COLO829 (cell line): ENCODE data around the gene PGM5.

Experiments used
- DNase-seq: peaks from one replicate; pipeline ENCODE4 v3.0.0; 2012; ENCODE audit warnings: low spot score

The PGM5 gene

DNA sequence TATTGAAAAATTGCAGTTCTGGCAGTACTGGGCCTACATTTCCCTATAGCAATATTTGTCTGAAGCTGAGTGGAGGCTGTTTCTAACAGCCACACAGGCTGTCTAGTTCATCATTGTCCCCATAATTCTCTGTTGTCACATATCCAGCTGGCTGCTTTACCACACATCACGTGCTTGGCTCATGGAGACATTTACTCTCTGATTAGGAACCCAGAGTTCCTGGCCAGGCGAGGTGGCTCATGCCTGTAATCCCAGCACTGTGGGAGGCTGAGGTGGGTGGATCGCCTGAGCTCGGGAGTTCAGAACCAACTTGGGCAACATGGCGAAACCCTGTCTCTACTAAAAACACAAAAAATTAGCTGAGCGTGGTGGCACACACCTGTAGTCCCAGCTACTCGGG, 81.4 kb downstream of the PGM5 start:
- no peak for DNase-seq

DNA sequence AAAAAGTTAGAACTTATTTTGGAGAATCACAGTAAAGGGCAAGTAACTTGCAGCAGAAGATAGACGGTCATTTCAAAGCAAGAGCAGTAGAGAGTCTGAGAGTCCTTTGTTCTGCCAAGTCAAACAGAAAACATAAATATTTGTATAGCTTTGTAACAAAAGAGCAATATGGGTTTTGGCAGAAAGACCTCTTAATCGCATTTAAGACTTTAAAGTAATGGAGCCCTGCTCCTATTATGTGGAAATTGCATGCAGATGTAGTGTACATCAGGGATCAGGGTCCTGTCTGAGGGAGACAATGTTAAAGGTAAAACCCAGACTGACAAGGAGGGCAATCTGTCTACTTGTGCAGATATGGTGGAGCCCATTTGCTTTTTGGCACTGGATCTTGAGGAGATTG, 87.2 kb downstream of the PGM5 start:
- no peak for DNase-seq

DNA sequence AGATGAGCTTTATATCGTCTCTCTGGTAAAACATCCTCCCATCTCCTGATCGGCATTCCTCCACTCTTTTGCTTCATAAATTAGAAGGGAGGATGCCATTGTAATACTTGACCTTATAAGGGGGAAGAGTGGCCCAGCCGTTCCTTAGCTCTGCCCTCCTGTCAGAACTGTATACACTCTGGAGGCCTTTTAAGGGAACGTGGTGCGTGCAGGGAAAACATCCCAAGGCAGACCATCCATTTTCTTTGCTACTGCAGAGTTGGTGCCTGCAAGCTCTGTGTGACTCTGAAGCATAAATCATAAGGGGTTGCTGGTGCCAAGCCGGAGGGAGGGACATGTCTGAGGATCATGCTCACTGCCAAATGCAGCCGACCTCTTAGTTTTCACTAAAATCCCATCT, 90.4 kb downstream of the PGM5 start:
- no peak for DNase-seq

DNA sequence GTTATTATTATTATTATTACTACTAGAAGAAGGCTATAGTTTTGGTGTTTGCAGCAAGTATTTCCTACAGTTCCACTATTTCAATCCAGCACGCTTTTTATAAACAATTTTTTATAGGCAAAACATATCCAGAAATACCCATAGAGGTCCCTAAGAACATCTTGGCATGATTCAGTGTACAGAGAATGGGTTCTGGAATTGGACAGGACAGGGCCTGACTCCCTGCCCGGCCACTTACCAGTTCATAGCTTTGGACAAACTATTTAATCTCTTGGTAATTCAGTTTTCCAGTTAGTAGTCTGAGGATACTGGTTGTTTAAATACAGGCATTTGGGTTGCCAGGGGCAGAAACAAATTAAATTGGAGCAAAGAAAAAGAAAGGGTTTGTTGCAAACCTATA, 91.2 kb downstream of the PGM5 start:
- no peak for DNase-seq

DNA sequence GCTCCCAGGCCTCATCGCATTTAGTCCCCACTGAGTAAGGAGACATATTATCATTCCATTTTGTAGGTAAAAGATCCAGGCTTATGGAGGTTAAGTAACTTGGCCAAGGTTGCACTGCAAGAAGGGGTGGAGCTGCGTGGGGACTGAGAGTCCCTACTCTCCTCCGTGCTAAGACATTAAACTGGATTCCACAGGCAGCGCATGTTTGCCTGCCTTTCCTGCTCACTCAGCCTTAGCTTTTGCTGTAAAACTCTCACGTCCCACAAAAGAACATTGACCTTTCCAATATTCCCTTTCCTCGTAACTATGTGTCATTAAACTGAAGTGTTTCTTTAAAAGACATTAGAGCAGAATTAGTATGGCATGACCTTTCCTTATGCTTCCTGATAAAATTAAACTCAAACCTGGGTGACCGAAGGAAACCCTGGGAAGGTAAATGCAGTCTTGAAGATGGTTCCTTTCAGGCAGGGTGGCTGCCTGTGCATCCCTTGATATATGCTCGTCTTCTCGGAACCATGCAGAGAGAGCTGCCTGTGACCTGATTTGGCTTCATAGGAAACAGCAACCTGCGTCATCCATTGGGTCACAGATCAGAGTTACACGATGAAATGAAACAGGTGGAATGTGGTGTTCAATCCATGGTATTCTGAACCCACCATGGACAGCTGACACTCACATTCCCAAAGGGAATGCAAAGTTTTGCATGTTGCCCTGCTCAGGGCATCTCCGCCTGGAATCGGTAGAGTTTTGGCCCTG, 98.3 kb downstream of the PGM5 start:
- no peak for DNase-seq

DNA sequence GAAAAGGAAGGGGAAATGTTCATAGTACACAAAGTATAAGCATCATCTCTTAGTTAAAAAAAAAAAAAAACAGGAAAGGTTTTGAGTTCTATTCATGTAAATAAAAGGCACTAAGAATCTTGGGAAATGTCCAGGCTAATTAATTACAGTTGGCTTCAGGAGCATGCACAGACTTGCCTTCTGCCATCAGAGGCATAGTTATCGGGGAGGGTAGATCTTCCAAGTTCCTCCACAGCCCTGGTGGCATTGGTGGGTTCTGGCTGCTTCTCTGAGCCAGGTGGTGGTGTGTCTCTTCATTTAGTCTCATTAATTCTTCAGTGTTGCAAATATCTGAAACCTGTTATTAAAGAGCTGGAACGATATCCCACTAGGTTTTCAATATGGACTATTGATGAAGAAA, 99.0 kb downstream of the PGM5 start:
- DNase-seq: no peak

DNA sequence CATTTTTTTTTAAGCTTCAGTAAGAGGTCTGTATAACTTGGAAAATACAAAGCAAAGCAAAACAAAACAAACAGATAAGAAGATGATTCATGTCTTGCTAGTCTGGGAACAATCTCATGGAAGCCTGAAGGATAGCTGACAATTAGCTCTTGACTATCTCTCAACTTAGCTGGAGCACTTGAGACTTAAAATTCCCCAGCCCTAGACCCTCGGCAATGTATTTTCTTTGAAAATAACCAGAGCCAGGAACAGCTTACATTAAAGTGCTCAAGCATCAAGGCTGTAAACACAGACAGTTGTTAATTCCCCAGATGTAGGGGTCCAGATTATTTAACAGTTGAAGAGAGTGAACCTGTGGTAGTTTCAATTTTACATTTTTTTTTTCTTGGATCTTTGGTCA, 101.4 kb downstream of the PGM5 start:
- no peak for DNase-seq

DNA sequence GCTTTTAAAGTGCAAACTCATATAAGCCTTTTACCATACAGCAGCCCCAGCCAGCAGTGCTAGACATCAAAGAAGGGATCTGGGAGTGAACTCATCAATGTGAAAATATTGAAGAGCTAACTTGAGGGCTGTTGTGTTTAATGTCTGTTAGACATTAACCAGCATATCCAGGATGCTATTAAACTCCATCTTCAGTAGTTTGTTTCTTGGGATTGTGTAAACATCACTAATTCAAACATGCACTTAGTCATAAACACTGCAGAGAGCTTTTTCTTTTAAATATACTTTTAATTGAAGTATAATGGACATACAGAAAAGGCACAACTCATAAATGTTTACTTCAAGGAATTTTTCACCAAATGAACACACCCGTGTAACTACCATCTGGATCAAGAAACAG, 102.5 kb downstream of the PGM5 start:
- DNase-seq: no peak

DNA sequence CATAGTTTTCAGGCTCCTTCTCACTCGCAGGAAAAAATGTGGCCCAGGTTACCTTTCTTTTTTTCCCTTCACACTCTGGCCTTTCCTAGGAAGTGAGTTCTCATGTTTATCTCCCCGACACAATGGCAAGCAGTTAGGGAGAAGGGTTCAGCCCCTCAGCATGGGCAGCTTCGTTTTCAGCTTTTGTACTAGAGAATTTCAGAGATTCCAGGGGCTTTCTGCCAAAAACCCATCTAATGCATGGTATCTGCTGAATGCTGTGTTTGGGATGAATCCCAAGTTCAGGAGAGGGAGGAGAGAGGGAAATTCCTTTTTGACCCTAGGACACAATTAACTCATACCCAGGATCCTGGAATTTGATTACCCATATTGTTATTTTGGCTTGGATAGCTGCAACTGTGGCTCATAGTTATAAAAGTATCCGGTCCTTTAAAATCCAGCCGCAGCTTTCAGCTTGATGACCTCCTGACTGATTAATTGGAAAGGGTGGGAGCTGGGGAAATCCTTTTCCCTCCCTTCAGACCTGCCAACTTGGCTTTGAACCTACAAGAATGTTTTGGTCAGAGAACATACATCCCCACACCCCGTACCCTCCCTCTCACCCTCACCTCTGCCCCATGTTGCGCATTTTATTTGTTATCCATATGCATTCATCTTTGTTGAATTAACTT, 105.8 kb downstream of the PGM5 start:
- DNase-seq: no peak

DNA sequence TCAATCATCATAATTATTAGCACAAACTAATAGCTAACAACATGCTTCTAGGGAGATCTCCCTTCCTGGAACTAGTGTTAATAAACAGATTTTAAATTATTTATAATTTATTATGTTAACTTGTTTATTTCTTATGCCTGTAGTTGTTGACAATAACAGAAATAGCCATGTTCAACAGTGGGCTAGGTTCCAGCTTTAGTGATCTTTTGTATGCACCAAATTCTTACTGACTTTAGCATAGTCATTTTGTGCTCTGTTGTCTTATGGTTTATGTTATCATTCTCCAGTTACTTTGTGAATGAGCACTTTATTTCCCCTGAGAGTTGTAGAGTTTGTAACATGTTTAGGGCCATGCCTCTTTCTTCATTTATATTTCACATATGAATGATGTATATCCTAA, 113.7 kb downstream of the PGM5 start:
- DNase-seq: no peak

DNA sequence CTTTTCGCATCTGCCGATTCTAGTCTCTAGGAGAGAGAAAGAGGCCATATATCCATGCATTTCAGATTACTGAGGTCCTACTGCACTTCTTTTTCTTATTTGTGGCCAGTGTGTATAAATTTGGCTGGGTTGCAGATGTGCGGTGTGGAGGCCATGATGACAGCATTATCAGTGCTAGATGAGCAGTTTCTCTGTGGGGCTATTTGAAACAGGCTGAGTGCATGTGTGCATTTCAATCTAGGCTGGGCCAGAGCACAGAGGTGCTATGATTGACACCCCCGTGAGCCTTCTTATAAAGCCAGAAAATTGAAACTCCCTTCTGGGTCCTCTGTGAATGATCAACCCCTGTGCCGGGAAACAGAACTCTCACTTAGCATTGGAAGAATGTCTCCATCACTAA, 114.2 kb downstream of the PGM5 start:
- DNase-seq: no peak

DNA sequence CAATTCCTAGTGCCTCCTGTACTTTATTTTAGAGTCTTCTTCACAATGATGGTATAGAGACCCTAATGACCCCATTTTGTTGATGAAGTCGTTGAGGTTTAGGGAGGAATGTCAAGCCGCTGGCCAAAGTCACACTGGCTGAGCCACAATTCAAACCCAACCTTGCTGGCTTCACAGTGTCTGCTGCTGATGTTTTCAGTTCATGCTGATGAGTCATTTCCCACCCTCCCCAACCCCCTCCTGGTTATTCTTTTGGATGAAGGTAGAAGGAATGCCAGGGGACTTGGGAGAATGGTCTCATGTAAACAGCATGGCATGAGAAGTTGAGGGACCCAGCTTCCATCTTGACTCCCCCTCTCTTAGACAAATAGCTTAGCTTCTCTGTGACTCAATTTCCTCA, 115.7 kb downstream of the PGM5 start:
- DNase-seq: no peak

DNA sequence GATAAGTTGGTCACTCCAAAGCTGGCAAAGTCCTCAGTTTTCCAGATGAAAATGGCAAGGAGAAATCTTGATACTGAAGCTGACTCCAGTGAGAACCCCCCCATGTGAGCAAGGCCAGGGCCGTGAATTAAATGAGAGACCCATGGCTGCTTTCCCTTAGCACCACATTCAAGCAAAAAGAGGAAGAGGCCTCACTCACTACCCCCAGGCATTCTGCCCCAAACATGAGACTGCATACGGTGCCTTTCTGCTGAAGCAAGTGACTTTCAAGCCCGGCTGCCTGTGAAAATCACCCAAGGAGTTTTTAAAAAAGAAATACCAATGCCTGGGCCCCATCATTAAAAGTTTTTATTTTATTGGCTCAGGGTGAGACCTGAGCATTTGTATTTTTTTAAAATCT, 117.4 kb downstream of the PGM5 start:
- DNase-seq: no peak

DNA sequence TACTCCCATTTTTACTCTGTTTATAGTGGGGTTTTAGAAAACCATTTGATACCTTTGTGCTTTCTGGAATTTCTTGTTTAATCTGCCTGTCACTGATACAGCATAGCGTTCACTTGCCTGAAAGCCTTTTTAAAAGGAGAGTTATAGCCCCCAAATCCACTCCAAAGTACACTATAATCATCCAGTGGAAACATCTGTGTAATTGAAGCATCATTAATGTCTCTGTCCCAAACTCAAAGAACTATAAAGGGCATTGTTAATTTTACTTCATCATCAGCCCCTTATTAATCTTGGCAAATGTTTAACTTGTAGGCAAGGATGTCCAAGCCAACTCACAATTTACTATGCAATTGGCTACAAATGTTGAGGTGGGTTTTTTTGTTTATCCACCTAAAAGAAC, 120.0 kb downstream of the PGM5 start:
- no peak for DNase-seq

DNA sequence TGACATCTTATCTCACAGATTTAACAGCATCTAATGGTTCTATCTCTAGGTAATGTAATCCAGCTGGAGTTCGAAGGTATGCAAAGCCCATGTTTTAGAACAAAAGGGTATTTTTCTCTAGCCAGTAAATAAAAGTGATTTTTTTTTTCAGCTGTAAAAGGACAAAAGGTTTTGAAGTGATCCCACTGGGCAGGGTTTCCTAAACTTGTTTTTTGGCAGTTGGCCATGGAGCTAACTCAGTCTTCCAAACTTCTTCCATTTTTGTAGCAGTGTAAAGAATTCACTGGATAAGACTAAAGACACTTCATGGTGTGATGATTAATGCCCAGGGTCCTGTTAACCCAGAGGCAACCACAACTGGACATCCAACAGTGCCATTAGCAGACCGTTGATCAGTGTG, 120.4 kb downstream of the PGM5 start:
- no peak for DNase-seq

DNA sequence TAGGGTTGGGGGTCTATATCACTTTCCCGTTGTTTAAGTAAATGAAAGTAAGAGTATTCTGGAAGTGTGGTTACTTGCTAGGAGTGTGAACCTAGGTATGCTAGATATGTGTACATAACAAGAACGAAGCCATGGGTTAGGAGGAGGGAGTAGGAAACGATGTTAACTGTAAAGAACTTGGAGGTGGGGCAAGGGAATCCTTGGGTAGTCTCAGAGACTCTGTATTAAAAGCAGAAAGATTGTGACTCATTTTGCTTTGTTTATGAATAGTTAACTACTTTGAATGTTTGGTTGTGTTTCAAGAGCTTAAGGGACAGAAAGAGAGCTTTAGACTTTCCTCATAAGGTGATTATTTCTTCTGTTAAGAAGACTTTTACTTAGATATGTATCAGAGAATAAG, 124.4 kb downstream of the PGM5 start:
- no peak for DNase-seq

DNA sequence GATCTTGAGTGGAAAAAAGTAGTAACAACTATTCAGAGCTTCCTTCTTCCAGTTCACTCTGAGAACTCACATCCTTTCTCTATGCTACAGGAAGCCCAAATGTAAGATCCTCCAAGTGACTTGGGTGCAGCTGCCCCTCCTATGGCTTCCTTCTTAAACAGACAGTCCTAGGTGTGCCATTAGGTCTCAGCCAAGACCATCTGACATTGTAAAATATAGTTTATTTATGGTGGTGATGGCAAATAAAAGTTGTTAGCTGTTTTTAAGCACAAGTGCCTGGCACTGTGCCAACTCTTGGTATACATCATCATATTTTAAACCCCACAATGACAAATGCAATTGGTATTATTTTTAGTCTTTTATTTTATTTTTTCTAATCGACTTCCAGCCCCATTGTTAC, 126.1 kb downstream of the PGM5 start:
- DNase-seq: no peak

DNA sequence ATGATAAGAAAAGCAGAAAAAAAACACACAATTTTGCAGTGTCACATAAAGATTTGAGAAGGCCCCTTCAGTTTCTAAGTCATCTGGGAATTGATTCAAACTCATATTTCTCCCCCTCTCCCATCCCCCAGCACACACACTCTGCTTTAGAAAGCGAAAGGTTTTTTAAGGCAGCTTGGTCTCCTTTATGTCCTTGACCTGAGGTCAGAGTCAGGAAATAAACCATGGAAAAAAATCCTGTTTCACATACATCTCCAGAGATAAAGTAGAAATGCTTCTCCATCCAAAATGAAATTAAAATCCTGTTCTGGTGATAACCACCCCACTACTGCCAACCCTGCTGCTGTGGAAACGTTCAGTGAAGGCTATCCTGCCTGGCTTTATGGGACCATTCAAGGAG, 131.7 kb downstream of the PGM5 start:
- DNase-seq: no peak

DNA sequence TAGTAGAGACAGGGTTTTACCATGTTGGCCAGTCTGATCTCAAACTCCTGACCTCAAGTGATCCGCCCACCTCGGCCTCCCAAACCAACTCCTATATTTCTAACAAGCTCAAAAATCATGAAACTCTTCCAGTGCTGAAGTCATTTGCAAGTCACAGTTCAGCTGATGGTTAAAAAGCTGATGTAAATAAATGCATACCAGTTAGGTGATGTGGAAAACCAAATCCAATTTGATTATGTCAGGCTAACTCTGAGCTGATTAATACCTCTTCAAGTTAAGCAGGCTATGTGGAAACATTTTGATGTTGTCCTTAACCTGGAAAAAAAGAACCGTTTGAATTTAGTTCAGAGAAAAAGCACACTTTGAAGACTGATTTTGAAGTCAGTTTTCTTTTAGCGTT, 133.2 kb downstream of the PGM5 start:
- no peak for DNase-seq

DNA sequence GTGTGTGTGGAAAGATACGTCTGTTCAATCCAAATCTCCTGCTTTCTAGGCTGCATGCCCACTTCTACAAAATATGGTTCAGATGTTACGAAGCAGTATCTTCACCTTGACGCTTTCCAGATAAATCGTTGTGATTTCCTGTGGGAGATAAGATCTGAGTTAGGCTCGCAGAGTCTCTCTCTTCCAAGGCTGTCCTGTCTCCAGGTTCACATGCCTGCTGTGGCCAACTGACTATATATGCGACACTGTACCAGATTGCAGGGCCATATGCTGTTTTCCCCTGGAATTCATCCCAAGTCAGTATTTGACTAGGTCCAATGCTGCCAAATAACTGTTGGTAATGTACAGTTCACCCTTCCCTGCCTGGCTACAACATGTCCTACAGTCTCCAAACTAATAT, 136.4 kb downstream of the PGM5 start:
- no peak for DNase-seq

DNA sequence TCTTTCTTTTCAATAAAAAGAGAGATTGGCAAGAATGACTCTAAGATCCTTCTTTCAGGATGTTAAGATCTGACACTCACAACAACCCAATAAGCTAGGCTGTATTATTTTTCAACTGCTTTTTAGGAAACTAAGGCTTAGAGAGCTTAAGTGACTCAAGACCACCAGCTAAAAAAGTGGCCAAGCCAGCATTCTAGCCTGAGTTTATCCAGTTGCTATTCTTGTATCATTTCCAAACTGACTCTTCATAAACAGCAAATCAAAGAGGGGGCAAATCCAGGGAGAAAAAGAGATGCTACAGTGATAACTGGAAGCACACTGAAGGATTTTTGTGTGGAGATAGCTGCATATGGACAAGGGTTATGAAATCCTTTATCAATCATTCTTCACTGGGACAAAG, 137.1 kb downstream of the PGM5 start:
- no peak for DNase-seq

DNA sequence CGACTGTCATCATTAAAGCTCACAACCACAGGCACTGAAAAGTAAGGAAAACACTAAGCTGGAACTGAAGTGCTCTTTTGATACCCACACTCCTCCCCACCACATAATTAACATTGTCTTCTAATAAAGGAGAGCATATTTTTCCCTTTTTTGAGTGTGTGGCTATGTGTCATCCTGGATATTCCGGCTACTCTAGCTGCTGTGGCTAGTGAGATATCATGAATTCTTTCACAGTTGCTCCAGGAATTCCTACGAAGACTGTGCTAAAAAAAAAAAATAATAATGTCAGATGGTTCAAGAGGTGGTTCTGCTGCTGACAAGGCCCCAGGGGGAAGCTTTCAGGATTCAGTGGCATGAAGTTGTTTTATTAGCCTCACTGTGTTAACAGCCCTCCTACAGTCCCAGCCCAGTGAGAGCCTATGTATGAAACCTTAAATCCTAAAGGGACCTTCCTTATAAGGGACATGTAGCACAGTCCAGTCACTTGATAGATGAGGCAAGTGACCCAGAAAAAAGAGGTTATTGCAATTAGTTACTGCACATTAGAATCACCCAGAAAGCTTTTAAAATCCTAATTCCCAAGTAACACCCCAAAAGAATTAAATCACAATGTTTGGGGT, 137.7 kb downstream of the PGM5 start:
- no peak for DNase-seq

DNA sequence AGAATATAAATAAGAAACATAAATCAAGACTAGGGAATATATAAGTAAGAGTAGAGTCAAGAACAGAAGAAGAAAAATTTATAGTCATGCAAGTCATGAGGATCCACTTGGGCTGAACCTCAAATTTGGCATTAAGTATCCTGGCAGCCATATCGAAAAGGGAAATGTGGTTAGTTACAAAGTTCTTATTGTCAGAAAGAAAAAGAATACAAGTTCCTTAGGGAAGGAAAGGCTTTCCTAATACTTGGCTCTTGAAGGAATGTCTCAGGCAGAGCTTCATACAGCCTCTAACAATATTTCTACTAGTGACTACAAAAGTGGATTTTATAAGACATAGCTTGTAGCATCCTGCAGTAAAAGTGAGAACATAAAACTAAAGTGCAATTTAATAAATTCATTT, 138.8 kb downstream of the PGM5 start:
- no peak for DNase-seq

DNA sequence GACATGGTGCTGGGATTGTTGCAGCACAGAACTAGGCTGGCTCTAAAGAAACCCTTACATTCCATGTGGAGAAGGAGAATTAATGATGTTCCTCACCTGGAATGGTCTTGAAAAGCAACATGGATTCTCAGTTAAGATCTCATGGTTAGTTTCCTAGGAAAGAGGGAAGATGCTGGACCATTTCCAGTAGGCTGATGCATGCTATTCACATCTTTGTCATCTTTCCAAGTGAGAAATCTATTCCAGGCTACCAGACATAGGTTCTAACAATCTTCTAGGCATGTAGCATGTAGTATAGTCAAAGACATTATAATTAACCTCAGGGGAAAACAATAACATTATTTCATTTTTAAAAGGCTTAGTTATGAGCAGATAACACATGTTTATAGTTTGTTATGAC, 139.9 kb downstream of the PGM5 start:
- no peak for DNase-seq
